GM21786 (cell line): ENCODE data around the gene MAGI2.

Source experiments
- ATAC-seq: cut with Tn5 transposase; IDR thresholded peaks from one replicate; pipeline ENCODE4 v1.9.1; 2021; ENCODE audit not compliant: unreplicated experiment

MAGI2 gene

DNA sequence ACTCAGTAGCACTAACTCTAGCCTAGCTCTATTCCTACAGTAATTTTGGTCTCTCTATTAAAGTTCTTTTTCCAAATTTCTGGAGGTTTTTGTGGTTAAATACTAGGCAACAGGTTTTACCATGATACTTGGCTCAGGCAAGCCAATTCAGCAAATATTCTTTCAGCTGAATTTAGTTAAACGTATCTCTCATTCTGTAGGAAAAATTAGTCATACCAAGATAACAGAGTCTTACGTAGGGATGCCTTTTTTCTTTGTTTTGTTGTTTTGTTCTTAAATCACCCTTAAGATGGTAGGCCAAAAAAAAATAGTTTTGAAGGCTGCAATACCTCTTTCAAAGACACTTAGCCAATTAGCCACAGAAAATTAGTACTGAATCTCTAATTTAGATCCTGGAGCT is 180.5 kb downstream of the MAGI2 start:
- ATAC-seq: no peak

DNA sequence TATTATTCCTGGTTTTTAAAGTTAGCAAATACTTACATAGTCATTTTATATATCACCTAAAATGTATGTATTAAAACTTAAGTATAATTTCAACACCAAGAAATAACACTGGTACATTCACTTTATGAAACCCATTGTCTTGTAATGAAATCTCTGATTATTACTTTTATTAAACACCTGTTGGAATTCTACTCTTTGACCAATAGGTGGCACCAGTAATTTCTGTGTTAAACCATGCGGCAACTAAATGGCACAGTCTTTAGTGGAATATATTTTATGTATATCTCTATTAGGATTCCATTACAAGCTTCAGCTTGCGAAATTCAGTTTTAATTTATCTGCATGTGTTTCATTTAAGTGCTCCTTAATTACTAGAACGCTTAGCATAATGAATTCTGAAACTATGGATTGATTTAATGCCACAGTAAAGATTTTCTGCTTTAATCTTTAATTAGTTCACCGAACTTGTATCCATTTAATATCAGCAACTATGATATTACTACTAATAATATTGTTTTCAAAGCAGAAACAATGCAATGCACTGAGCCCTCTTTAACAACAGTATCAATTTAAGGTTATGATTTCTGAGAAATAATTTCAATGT is 181.3 kb downstream of the MAGI2 start:
- peak; percentile 80 for ATAC-seq

DNA sequence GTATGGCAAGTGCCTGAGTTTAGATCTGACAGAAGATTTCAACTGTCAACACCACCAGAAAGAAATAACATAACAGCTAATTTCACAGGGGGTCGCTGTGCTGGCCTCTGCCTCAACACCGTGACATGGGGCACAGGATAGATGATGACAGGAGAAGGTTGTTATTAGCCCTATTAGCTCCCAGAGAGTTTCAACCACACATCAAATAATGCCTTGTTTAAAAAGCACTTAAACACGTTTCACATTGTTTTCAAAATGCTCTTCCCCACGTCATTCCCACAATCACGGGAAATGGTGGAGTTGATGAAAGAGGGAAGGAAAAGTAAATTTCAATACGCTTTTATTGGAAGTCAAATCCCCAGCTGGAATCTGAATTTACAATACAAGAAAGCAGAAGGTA is 184.7 kb downstream of the MAGI2 start:
- no peak for ATAC-seq

DNA sequence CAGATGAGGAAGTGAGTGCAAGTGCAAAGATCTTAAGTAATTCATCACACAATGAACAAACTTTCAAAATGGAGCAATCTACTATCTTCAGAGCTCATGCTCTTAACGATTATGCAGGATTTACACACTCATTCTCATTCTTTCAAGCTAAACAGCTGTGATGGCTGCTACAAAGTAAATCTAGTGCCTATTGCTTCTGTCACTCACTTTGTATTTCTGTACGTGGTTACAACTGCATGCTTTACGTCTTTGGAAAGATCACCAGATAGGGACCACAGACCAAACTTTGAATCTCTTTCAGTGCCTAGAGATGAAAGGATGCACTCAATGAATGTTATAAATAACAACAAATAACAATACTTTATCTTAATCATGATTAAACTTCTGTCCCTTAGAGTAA is 194.6 kb downstream of the MAGI2 start:
- no peak for ATAC-seq

DNA sequence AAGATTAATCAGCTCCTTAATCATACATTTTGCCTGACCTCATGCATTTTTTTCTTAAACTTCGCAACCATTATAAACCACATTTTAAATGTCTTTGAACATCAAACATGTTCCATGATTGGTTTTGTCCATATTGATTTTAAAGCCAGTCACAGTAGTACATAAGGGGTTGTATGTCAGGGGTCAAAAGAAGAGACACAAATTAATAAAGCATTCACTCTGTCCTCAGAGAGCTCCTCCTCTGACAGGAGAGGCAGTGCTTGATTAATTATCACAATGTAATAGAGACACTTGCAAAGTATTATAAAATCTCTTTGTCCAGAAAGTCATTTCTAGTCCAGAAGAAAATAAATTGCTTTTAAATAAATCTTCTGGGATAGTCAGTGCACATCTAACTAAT is 195.5 kb downstream of the MAGI2 start:
- no peak for ATAC-seq

DNA sequence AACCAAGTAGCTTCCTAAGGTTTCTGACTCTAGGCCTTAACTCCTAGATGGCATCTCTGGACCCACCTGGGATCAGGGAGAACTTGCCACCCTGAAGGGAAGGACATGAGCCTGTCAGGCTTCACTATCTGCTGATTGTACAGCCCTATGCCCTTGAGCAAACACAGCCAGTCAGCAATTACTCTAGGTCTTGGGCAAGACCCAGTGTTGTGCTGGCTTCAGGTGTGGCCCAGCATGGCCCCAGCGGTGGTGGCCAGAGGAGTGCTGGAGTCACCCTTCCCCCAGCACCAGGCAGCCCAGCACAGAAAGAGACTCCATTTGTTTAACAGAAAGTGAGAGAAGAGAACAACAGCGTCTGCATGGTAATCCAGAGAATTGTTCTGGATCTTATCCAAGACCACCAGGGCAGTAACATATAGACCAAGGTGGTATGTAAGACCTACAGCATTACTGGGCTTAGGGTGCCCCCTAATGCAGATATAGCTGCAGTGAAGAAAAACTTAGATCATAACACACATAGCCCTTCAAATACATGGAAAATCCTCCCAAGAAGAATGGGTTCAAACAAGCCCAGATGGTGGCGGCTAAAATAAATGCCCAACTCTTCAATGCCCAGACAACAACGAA is 207.7 kb downstream of the MAGI2 start:
- ATAC-seq: no peak

DNA sequence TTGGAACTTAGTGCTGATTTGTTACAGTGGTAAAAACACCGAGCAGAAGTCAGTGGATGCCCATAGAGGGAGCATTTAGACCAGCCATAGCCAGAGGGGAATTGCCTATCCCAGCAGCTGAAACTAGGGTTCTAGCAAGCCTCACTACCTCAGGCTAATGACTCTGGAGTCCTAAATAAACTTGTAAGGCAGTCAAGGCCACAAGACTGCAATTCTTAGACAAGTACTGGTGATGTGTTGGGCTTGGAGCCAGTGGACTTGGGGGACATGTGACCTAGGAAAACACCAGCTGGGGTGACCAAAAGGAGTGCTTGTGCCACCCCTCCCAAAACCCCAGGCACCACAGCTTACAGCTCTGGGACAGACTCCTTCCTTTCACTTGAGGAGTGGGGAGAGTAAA is 209.0 kb downstream of the MAGI2 start:
- no peak for ATAC-seq

DNA sequence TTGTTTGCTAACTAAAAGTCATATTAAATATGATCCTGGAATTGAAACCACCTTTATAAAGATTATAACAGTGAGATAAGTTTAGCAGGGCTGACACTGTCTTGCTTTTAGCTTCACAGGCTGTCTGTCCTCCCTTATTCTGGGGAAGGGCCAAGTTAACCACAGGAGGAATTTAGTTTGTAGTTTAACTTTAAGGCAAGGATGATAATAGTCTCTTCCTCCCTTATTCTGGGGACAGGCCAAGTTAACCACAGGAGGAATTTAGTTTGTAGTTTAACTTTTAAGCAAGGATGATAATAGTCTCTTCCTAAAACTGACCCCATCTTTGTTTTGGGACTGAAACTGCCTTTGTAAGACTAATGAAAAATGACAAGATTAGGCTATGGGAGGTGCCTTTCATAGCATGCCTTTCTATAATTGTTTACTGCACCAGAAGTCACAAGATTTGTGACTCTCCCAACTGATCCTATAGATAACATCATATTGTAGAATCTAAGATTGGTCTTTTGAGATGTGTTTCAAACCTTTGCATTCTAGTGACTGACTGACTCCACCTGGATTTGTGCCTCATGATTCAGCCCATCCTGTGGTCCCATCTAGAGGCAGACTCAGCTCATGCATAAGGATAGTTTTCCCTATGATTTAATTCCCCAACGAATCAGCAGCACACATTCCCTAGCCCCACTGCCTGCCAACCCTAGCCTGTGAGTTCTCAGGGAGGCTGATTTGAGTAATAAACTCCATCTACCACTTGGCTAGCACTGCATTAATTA is 212.0 kb downstream of the MAGI2 start:
- no peak for ATAC-seq

DNA sequence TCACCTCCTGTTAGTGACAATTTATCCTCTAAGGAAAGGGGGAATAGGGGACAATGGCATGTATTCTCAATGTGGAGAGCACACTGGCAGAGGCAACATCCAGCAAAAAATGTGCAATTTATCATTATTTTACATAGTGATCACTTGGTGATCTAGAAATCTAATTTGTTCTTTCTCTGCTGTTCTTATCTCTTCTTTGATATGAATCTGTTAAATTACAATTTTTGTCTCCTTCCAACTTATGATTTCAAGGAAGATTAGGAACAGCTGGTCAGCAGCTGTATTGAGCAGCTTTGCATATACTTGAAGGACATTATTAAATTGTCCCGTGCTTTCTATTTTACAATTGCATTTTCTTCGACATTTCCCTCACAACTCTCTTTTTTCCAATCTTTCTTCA is 213.1 kb downstream of the MAGI2 start:
- no peak for ATAC-seq

DNA sequence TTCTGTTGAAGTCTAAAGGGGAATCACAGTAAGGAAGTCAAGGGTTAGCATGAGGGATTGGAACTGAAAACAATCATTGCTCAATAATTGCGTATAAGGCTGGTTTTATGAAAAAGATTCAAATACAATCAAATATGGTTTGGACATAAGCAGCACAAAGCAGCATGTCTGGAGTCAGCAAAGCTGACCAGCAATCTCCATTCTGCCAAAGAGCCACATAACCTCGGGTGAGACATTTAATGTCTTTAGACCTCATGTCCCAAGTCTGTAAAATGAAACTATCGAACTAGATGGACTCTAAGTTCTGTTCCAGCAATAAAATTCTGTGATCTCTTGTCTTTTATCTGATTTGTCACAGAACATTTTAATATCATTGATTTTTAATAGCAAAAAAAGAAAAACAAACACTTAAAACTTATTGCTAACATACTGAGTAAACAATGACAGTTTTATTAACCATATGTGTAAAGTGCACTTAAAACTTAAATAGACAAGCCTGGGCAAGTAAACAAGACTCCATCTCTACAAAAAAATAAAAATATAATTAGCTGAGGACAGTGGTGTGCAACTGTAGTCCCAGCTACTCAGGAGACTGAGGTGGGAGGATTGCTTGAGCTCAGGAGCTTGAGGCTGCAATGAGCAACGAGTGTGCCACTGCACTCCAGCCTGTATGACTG is 217.0 kb downstream of the MAGI2 start:
- no peak for ATAC-seq

DNA sequence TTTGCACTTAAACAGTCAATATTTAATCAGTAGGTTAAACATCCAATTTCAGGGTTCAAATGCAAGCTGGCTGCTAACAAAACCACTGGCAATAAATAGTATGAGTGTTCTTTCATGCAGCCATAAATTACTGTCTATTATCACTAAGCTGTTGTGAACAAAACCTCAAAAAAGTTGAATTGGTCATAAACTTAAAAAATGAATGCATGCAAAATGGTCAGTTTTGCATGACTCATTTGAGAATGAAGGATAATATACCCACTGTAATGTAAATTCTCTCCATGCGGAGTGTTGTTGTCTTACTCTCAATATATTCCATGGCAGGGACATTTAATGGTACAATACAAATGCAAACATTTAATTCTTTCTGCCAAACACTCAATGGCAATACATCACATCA is 226.4 kb downstream of the MAGI2 start:
- ATAC-seq: no peak

DNA sequence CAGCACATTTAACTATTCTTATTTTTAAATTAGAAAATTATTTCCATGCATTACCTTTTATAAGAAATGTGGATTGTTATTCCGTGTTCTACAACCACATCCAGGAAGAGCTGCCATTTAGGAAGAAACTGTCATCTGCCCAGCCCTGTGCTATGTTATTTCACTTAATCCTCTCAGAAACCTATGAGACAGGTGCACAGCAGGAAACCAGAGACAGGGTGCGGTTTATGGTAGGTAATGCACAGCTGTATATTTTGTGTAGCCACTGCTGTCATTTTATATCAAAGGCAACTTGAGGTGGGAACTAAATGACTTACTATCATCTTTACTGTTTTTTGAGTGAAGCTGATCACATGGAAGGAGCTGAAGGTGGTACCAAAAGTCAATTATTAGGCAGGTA is 232.3 kb downstream of the MAGI2 start:
- ATAC-seq: no peak

DNA sequence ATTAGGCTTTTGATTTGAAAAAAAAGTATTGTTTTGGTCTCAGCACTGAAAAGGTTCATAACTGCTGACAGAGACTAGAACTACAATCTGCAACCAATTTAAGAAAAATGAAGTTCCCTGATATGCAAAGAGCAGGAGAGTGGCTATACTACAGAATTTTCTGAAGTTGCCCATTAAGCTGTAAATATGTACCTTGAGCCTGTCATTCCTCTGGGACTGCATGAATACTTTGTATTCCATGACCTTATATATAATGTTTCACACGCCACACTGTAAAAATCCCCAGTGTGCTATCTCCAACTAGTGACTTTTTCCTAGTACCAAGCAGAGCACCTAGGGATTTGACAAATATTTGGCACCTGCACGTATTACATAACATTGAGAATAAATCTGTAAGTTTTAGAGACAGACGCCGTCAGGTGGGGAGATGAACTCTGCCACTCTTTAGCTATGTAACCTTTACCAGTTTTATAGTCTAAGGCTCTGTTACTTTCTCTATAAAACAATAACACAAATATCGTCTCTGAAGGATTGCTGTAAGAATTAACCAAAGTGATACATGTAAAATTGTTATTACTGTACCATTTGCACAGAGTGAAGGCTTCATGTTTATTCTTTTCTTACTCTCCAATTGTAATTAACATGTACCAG is 235.4 kb downstream of the MAGI2 start:
- no peak for ATAC-seq

DNA sequence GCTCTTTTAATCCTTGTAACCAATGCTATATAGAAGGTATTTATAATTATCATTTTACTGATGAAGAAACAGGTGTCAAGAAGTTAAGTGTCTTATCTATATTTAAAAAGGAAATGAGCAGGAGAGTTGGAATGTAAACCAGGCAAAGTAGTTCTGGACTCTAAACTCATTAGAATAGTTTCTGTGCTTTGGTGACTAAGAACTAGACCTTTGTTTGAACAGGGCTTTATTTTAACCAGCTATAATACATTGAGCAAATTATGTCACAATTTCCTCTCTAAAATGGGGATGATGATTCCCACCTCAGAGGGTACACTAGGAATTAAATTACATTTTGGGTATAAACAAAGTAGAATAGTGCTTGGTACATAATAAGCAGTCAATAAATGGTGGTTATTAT is 236.0 kb downstream of the MAGI2 start:
- no peak for ATAC-seq

DNA sequence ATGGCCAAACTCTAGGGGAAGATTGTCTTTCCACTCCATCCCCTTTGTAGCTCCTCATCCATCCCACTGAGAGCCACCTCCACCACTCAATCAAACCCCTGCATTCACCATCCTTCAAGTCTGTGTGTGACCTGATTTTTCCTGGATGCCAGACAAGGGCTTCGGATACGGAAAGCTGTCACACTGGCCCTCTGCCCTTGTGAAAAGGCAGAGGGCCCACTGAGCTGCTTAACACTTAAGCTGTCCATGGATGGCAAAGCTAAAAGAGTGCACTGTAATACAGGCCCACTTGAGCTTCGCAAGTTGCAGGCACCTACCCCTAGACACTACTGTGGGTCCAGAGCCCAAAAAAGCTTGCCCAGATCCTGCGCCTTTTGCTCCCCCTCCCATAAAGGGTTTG is 237.2 kb downstream of the MAGI2 start:
- no peak for ATAC-seq

DNA sequence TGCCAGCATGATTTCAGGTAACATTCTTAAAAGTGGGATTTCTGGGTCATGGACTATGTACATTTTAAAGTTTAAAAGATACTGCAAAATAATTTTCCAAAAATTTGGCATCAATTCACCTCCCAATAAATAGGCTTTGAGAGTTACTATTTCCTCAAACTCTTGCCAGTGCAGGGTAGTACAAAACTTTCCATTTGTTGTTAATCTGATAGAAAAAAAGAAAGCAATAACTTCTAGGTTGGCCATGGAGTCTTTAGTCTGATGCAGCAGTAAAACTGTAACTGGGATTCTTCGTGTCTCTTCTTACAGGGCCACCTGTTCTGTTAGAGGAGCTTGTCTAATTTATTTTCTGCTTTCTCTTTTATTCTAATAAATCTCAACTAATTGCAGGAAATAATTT is 241.1 kb downstream of the MAGI2 start:
- ATAC-seq: no peak

DNA sequence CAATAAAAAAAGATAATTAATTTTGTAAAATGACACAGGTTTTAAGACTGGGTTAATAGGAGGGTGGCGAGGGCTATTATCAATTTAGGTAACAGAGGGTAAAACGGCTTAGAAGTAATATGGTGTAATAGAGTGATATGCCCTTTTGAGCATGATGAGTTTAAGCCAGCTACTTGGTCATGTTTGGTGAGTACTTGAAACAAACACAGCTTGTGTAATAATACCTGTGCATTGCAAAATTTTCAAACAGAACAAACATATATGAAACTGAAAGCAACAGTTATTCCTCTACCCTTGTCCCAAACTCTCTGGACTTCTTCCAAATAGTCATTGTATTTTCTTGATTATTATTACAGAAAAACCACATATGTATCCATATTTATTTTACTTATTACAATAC is 241.7 kb downstream of the MAGI2 start:
- ATAC-seq: no peak

DNA sequence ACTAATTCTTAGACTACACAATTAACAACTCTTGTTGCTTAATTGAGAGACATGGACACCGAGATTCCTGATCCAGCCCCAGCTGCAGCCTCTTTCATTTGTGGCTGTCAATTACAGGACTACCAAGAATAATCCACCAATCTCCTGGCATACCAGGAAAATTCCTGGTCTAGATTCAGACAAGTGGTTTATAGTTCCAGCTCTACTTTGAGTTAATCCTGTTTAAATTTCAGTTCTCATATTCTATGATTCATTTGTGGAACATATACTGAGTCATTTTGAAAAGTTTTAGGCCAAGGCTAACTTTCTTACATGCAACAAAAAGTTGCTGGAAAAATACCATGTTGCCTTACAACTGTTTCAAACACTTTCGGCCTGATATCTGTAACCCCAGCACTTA is 253.5 kb downstream of the MAGI2 start:
- ATAC-seq: no peak

DNA sequence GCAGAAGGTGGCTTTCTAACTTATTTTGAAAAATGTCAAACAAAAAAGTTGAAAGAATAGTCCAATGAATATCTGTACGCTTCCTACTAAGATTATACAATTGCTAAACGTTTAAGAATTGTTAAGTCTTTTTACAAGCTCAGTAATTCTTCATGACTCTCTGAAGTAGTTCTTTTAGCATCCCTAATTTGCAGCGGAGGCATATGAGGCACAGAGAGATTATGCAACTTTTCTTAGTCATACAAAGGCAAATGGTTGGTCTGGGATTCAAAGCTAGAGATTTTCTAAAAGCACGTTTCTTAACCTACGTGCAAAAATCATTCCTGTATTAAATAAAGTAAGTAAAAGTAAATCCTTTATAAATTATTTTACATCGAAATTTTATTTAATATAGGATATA is 254.2 kb downstream of the MAGI2 start:
- no peak for ATAC-seq

DNA sequence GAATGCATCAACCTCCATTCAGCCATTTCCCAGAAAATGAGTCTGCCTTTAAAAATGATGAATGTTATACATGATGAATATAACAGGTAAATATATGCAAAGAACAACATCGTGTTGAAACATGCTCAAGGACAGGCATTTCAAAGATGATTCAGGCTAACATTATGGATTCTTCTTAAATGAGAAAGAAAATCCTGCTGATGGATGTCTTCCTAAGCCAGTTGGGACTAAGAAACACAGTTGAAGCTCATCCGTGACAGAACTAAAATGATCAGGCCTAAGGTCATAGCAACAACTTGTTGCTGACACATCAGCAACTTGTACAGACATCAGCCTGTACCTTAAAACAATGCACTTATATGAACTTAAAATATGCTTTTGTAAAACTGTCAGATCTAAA is 267.9 kb downstream of the MAGI2 start:
- no peak for ATAC-seq

DNA sequence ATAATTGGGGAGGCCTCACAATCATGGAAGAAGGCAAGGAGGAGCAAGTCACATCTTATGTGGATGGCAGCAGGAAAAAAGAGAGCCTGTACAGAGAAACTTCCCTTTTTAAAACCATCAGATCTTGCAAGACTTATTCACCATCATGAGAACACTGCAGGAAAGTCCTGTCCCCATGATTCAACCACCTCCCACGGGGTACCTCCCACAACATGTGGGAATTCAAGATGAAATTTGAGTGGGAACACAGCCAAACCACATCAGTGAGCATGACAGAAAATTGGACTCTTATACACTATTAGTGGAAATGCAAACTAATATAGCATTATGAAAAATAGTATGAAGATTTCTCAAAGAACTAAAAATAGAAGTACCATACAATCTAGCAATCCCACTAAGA is 271.2 kb downstream of the MAGI2 start:
- no peak for ATAC-seq

DNA sequence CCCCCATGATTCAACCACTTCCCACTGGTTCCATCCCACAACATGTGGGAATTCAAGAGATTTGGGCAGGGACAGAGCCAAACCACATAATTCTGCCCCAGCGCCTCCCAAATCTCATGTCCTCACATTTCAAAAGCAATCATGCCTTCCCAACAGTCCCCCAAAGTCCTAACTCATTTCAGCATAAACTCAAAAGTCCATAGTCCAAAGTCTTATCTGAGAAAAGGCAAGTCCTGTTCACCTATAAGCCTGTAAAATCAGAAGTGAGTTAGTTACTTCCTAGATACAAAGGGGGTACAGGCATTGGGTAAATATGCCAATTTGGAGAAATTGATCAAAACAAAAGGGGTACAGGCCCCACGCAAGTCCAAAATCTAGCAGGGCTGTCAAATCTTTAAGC is 272.9 kb downstream of the MAGI2 start:
- no peak for ATAC-seq
